Measurements from ENCODE around the gene SOCS7. TPM values are rescaled to one million over a fixed set of nuclear protein-coding genes. Genes with fewer than 3 reads are reported as not detected.
A peak's percentile ranks its signal among the peaks of the same experiment; 100 is the strongest.

SOCS7 gene
- total RNA-seq, 2 donors from 2014 or later, result 11.4 to 15.3 TPM

DNA sequence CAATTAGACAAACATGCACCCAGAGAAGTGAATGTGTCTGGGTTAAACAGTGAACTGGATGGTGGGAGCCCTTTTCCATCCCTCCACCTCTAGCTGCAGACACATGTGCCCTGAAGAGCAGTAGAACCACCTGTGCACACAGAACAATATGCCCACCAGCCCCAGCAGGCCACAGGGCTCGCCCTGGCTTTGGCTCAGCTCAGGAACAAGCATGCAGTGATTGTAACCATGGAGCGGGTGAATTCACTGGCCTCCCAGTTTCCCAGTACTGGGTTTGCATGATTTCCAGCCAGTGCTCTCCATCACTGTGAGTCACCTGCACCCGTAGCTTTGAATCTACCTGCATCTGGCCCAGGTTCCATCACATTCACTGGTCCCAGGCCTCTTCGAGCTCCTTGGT, 13.1 kb upstream of the SOCS7 start:
- no peak overlapping the region for H3K4me3 ChIP-seq
- no peak for DNase-seq
- intact Hi-C loops (cut with DNase I), result no loop called here

DNA sequence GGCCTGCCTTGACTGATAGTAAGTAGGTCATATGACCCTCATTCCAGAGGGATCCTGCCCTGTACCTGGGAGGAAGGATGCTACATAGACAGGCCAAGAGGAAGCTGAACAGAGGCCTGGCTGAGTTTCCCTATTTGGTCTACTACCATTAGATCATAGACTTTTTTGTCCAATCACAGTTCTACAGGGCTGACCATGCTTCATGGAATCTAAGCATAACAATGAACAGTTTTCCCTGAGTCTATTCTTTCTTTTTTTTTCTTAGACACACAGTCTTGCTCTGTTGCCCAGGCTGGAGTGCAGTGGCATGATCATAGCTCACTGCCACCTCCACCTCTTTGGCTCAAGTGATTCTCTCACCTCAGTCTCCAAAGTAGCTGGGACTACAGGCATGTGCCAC, 11.8 kb upstream of the SOCS7 start:
- Histone ChIP-seq H3K27me3 (no peaks in the 10 kb centered on the region), H3K4me1 (no peaks in the 10 kb centered on the region), H3K36me3 (no peaks in the 10 kb centered on the region), H3K9ac (ENCODE audit: low read depth in 2 of 2, low read length in 2 of 2) (no peak overlapping the region), H3K27ac (no peak overlapping the region), H3K4me3 (no peak overlapping the region), H3K9me3 (no peaks in the 10 kb centered on the region)
- intact Hi-C loops (cut with DNase I), result no loop called here
- TF ChIP-seq, protein P1, sequence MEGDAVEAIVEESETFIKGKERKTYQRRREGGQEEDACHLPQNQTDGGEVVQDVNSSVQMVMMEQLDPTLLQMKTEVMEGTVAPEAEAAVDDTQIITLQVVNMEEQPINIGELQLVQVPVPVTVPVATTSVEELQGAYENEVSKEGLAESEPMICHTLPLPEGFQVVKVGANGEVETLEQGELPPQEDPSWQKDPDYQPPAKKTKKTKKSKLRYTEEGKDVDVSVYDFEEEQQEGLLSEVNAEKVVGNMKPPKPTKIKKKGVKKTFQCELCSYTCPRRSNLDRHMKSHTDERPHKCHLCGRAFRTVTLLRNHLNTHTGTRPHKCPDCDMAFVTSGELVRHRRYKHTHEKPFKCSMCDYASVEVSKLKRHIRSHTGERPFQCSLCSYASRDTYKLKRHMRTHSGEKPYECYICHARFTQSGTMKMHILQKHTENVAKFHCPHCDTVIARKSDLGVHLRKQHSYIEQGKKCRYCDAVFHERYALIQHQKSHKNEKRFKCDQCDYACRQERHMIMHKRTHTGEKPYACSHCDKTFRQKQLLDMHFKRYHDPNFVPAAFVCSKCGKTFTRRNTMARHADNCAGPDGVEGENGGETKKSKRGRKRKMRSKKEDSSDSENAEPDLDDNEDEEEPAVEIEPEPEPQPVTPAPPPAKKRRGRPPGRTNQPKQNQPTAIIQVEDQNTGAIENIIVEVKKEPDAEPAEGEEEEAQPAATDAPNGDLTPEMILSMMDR (IDR thresholded peaks at IDR 0.05), result no peak
- no peak for DNase-seq

More for the DNA sequence above, 13.1 kb upstream of the SOCS7 start:
- TF ChIP-seq, protein P1 (IDR thresholded peaks at IDR 0.05), result no peak
- Histone ChIP-seq H3K4me1 (no peaks in the 10 kb centered on the region), H3K36me3 (no peaks in the 10 kb centered on the region), H3K27ac (no peak overlapping the region), H3K9me3 (no peaks in the 10 kb centered on the region), H3K9ac (ENCODE audit: low read depth in 2 of 2, low read length in 2 of 2) (no peak overlapping the region), H3K27me3 (no peaks in the 10 kb centered on the region)

DNA sequence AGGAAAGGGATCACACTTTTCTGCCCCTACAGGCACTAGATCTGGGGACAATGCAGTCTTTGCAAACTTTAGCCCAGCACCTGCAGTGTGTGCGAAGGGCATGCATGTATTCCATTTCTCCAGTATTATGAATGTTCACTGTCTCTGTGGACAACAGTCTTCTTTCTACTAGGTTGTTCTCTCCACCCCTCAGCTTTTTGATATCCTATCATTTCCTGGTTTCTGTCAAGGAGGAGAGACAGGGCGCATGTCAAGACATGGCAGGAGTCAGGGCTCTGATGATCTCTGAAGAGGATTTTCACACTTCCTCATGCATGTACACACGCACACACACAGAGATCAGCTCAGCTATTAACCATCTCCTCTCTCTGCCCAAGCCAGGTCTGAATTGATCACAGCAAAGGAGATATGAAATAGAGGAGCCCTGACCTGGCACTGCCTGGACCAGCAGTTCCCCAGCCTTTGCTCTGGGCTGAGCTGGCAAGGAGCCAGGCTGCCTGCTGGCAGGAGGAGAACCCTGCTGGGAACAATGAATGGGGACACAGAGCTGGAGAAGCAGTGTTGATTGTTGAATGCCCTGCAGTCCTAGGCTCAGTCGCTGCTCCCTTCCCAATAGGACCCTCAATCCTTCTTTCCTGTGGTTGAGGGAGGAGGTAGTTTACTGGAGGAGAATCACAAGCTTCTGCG, 10.5 kb upstream of the SOCS7 start:
- no peak overlapping the region for H3K27ac ChIP-seq
- no peak overlapping the region for H3K9ac ChIP-seq (ENCODE audit: low read depth in 2 of 2, low read length in 2 of 2)
- H3K27me3 ChIP-seq, result no peaks in the 10 kb centered on the region
- no peaks in the 10 kb centered on the region for H3K9me3 ChIP-seq
- intact Hi-C loops (cut with DNase I), result no loop called here
- no peaks in the 10 kb centered on the region for H3K36me3 ChIP-seq
- H3K4me1 ChIP-seq, result no peaks in the 10 kb centered on the region
- no peak overlapping the region for H3K4me3 ChIP-seq
- TF ChIP-seq, protein P1 (IDR thresholded peaks at IDR 0.05), result no peak
- DNase-seq, result peak; percentile 25

DNA sequence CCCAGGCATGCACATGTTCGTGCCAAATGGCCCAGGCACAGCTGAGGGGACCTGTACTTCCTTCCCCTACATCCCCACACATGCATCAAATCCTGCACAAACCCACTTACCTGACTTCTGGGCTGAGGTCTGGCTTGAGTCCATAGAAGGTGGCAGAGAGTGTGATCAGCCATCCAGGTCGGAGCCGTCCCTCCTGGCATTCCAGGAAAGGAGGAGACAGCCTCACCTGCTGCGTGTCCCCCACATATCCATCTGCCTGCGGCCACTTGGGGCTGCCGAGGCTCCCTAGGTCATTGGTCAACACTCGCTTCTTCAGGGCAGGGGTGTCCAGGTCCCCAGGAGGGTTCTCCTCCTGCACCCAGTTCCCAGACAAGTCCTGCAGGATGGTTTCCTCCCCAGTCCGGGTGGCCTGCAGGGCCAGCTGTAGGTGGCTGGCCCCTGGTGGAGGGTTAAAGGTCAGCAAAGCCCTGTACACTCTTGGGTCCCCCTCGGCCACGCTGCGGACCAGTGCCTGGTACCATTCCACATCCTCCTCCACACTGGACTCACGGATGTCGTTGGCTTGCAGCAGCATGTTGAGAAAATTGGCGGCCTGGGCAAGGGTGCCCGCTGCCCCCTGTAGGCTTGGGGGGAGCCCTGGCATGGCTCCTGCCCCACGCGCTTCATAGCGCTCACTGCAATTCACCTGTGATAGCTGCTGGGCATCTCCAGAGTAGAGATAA, 8.6 kb upstream of the SOCS7 start:
- Histone ChIP-seq H3K27me3 (no peaks in the 10 kb centered on the region), H3K9ac (ENCODE audit: low read depth in 2 of 2, low read length in 2 of 2) (no peak overlapping the region), H3K9me3 (no peaks in the 10 kb centered on the region), H3K36me3 (no peaks in the 10 kb centered on the region), H3K27ac (no peak overlapping the region), H3K4me1 (no peaks in the 10 kb centered on the region), H3K4me3 (no peak overlapping the region)
- intact Hi-C loops (cut with DNase I), result no loop called here
- DNase-seq, result no peak
- TF ChIP-seq, protein P1 (IDR thresholded peaks at IDR 0.05), result no peak

DNA sequence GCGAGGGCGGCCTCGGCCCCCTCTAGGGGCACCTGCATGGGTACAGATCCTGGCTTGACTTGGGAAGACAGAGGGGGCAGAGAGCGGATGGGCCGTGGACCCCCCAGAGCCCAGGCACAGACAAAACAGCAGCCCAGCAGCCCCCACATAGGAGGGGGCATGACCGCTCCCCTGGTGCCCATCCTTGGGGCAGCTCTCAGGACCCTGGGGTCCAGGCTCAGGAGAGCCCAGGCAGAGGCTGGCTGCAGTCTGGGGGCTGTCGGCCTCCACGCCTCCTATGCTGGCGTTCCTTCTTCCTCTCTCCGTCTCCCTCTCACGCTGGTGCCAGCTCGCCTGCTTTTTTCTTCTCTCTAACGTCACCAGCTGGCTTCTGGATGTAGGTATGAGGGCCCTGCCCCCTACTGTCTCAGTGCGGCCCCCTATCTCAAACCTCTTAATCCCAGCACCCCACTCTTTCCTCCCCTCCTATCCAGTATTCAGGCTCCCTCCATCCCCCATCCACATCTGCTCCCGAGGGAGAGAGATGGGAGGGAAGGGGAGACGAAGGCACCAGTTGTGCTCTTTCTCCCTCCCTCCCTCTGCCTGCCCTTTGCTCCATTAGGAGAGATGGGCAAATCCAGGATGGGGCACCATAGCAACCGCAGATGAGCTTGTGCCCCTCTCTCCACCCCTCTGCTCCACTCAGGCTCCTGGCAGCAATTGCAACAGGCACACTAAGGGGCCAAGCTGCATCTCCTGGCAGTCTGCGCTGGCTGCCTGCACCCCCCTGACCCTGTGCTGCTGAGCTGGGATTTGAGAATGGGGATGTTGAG, 7.8 kb upstream of the SOCS7 start, which contains the start of gene GPR179:
Gene GPR179 (minus strand): TSS at position 349 of the 812 bp plus-strand sequence. CDS start 167 bp downstream, at position 182.
- H3K27ac ChIP-seq, result no peak within 1 kb of the TSS
- intact Hi-C loops (cut with DNase I), result no loop called here
- H3K9me3 ChIP-seq, result no peaks in the 10 kb centered on the region
- H3K9ac ChIP-seq (ENCODE audit: low read depth in 2 of 2, low read length in 2 of 2), result no peak within 1 kb of the TSS
- no peaks in the 10 kb centered on the region for H3K36me3 ChIP-seq
- no peaks in the 10 kb centered on the region for H3K4me1 ChIP-seq
- H3K4me3 ChIP-seq, result no peak within 1 kb of the TSS
- TF ChIP-seq, protein P1 (IDR thresholded peaks at IDR 0.05), result no peak
- DNase-seq, result no peak
- H3K27me3 ChIP-seq, result no peaks in the 10 kb centered on the region

All from colonic mucosa (tissue), 4 donors.